Keratinocyte (primary cell): ENCODE data around the gene CDKN2C. TPM values are rescaled to one million over a fixed set of nuclear protein-coding genes. Genes with fewer than 3 reads are reported as not detected.
"Not testable (repeated sequence)": the region's sequence is repeated elsewhere in the genome, so short reads cannot be mapped to it uniquely, and the experiment has no call there.

Experiments used
- DNase-seq: peaks from one replicate; pipeline ENCODE4 v3.0.0-alpha.2; 2011; ENCODE audit warnings: low read depth, missing footprints, low spot score
- FAIRE-seq: peaks from 2 replicates; lab custom pipeline; 2011; peaks lifted over from hg19 to GRCh38; lab: Jason Lieb, UNC
- H2AFZ ChIP-seq: 2 replicates; pipeline ENCODE4 v1.6.0; 2012; ENCODE audit warnings: low read length, control low read depth, inconsistent platforms; ENCODE audit not compliant: control insufficient read depth
- H3K27ac ChIP-seq: 2 replicates; pipeline ENCODE4 v1.5.1; 2011; ENCODE audit warnings: low read length; ENCODE audit not compliant: control insufficient read depth, insufficient read depth
- H3K27me3 ChIP-seq: 3 replicates; pipeline ENCODE4 v1.6.0; 2011; ENCODE audit warnings: low read length; ENCODE audit not compliant: control insufficient read depth, insufficient read depth; ENCODE audit errors: extremely low read depth
- H3K36me3 ChIP-seq, 2 experiments: 2 replicates in 1 of 2; 3 replicates in 1 of 2; pipeline ENCODE4 v1.5.1; 2011; ENCODE audit warnings: low read length in 2 of 2, mild to moderate bottlenecking in 1 of 2; ENCODE audit not compliant: control insufficient read depth in 2 of 2, insufficient read depth in 2 of 2; ENCODE audit errors: extremely low read depth in 1 of 2
- H3K4me1 ChIP-seq: 3 replicates; pipeline ENCODE4 v1.5.1; 2011; ENCODE audit warnings: low read length; ENCODE audit not compliant: control insufficient read depth, insufficient read depth; ENCODE audit errors: extremely low read depth
- H3K4me2 ChIP-seq: 3 replicates; pipeline ENCODE4 v1.6.0; 2011; ENCODE audit warnings: low read depth, low read length; ENCODE audit not compliant: control insufficient read depth, insufficient read depth; ENCODE audit errors: extremely low read depth
- H3K4me3 ChIP-seq, 3 experiments: fragments of 200-600 bp in 1 of 3; sonication (generic) in 1 of 3; 2 replicates in 2 of 3; 3 replicates in 1 of 3; pipeline ENCODE4 v1.5.1; 2011 to 2016; ENCODE audit warnings: low read length in 3 of 3, mild to moderate bottlenecking in 3 of 3, control low read depth in 2 of 3, inconsistent platforms in 1 of 3, low read depth in 1 of 3, mixed read lengths in 1 of 3, mixed run types in 1 of 3, moderate library complexity in 1 of 3; ENCODE audit not compliant: control insufficient read depth in 2 of 3, insufficient read depth in 2 of 3; ENCODE audit errors: extremely low read depth in 1 of 3
- H3K79me2 ChIP-seq: 2 replicates; pipeline ENCODE4 v1.6.0; 2012; ENCODE audit warnings: low read length; ENCODE audit not compliant: control insufficient read depth, insufficient read depth
- H3K9ac ChIP-seq: 3 replicates; pipeline ENCODE4 v1.6.0; 2011; ENCODE audit warnings: low read length; ENCODE audit not compliant: control insufficient read depth, insufficient read depth; ENCODE audit errors: extremely low read depth
- H3K9me1 ChIP-seq: 3 replicates; pipeline ENCODE4 v1.6.0; 2011; ENCODE audit warnings: low read length; ENCODE audit not compliant: control insufficient read depth, insufficient read depth; ENCODE audit errors: extremely low read depth
- H3K9me3 ChIP-seq: 2 replicates; pipeline ENCODE4 v1.5.1; 2012; ENCODE audit warnings: low read depth, low read length; ENCODE audit not compliant: control insufficient read depth
- H4K20me1 ChIP-seq: 3 replicates; pipeline ENCODE4 v1.6.0; 2011; ENCODE audit warnings: low read length; ENCODE audit not compliant: control insufficient read depth, insufficient read depth; ENCODE audit errors: extremely low read depth
- CTCF ChIP-seq, 3 experiments: IDR thresholded peaks in 1 of 3; conservative IDR thresholded peaks in 1 of 3; optimal IDR thresholded peaks in 1 of 3; 2 replicates in 2 of 3; 3 replicates in 1 of 3; pipeline versions ENCODE3 to v1.5.1; 2011; ENCODE audit warnings: low read length in 3 of 3, mild to moderate bottlenecking in 3 of 3, moderate library complexity in 2 of 3, control low read depth in 1 of 3, inconsistent platforms in 1 of 3; ENCODE audit not compliant: insufficient read depth in 2 of 3; ENCODE audit errors: extremely low read depth in 1 of 3
- EZH2 ChIP-seq: IDR thresholded peaks from one replicate; pipeline ENCODE4 v1.6.1; 2012; ENCODE audit warnings: inconsistent platforms, mild to moderate bottlenecking, low read length, moderate library complexity
- dilution Hi-C: fragments of 300-500 bp; cut with MboI; formaldehyde crosslinking; loops from one replicate; pipeline ENCODE4 v1.7.0; 2020; ENCODE audit warnings: low sequenced_read_pairs; ENCODE audit not compliant: extremely low pct_ligation_motif_present
- polyA plus RNA-seq, 5 experiments: library from polyadenylated mRNA; depleted of rRNA in 3 of 5; stranded (reverse) in 3 of 5; stranded (forward) in 1 of 5; unstranded in 1 of 5; fragments of >200 nt; gene quantifications; 1 replicate in 1 of 5; 2 replicates in 3 of 5; 3 replicates in 1 of 5; pipeline versions ENCODE4 v1.2.1 to v1.2.3, GENCODE V29; 2011 to 2012; ENCODE audit warnings: missing spikeins in 2 of 5, low read depth in 1 of 5, low replicate concordance in 1 of 5

Gene CDKN2C
- polyA plus RNA-seq, 1 donor (not counting 4 experiments of a cell fraction or from before 2014, with no cell fraction given): 1.3 TPM

- TF ChIP-seq EZH2: no peak
- no peak for TF ChIP-seq CTCF (optimal IDR thresholded peaks at IDR 0.05 in 1 of 3, IDR thresholded peaks at IDR 0.05 in 1 of 3, conservative IDR thresholded peaks at IDR 0.05 in 1 of 3; ENCODE audit: extremely low read depth in 1 of 3, insufficient read depth in 2 of 3, low read length in 3 of 3)
- Histone ChIP-seq H3K36me3 (no peaks in the 10 kb centered on the region), H4K20me1 (no peaks in the 10 kb centered on the region), H3K9me1 (no peaks in the 10 kb centered on the region), H3K9ac (no peak overlapping the region), H3K27me3 (no peaks in the 10 kb centered on the region), H3K9me3 (no peaks in the 10 kb centered on the region), H3K4me3 (no peak overlapping the region), H3K4me1 (no peaks in the 10 kb centered on the region), H3K27ac (no peak overlapping the region), H2AFZ (no peak overlapping the region), H3K4me2 (no peak overlapping the region), H3K79me2 (no peaks in the 10 kb centered on the region)
- FAIRE-seq (no peak), DNase-seq (no peak)
- dilution Hi-C loops: no loop called here
Measured at GRCh38 chr1:51002516-51002915, 32.5 kb downstream of the CDKN2C start.

DNA sequence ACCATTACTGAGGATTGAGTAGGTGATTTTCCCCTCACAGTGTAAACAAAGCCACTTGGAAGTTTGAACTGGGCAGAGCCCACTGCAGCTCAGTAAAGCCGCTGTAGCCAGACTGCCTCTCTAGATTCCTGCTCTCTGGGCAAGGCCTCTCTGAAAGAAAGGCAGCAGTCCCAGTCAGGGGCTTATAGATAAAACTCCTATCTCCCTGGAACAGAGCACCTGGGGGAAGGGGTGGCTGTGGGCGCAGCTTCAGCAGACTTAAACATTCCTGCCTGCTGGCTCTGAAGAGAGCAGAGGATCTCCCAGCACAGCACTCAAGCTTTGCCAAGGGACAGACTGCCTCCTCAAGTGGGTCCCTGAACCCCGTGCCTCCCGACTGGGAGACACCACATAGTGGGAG lies 35.5 kb downstream of the CDKN2C start:
- H3K4me1 ChIP-seq, H3K4me3 ChIP-seq, H3K36me3 ChIP-seq, H3K79me2 ChIP-seq, FAIRE-seq, H3K27me3 ChIP-seq, H3K9me1 ChIP-seq, dilution Hi-C loops, H4K20me1 ChIP-seq, DNase-seq, H3K4me2 ChIP-seq, H2AFZ ChIP-seq, H3K9ac ChIP-seq, H3K9me3 ChIP-seq, H3K27ac ChIP-seq: not testable (repeated sequence)

DNA sequence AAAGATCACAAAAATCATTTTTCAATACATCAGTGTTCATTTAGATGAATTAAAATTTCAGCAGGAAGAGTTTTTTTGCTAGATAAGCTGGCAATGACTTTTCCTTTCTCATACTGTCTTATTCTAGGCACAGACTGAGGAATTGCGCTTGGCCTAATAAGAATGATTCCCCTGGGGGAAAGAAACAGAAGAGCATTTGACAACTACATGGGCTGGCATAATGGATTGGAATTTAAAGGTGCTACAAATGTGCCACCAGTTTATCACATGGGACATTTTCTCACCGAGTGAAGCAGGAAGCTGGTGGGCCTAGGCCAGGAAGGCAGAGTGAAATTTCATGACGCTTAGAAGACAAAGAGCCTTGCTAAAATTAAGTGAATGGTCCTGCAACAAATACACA lies 39.3 kb downstream of the CDKN2C start:
- Histone ChIP-seq H3K9me1 (no peaks in the 10 kb centered on the region), H3K36me3 (no peaks in the 10 kb centered on the region), H3K9me3 (no peaks in the 10 kb centered on the region), H3K27me3 (no peaks in the 10 kb centered on the region), H3K4me1 (no peaks in the 10 kb centered on the region), H4K20me1 (no peaks in the 10 kb centered on the region), H2AFZ (no peak overlapping the region), H3K27ac (no peak overlapping the region), H3K4me2 (no peak overlapping the region), H3K4me3 (no peak overlapping the region), H3K9ac (no peak overlapping the region), H3K79me2 (no peaks in the 10 kb centered on the region)
- TF ChIP-seq CTCF (optimal IDR thresholded peaks at IDR 0.05 in 1 of 3, IDR thresholded peaks at IDR 0.05 in 1 of 3, conservative IDR thresholded peaks at IDR 0.05 in 1 of 3; ENCODE audit: extremely low read depth in 1 of 3, insufficient read depth in 2 of 3, low read length in 3 of 3): no peak
- no peak for TF ChIP-seq EZH2
- no peak for DNase-seq
- dilution Hi-C loops: no loop called here
- no peak for FAIRE-seq
